ENCODE measurements around the gene ATG2B.

- no peak for TF ChIP-seq POLR2AphosphoS5 (IDR thresholded peaks at IDR 0.05; ENCODE audit: low read depth, low read length)
- TF ChIP-seq SPI1 (IDR thresholded peaks at IDR 0.05; ENCODE audit: low read depth, low read length), result no peak
- TF ChIP-seq POLR2A (IDR thresholded peaks at IDR 0.05; ENCODE audit: low read depth, low read length), result no peak
Measured at GRCh38 chr14:96252323-96252998, 110.7 kb downstream of the ATG2B start.

Data from GM12891 (cell line).